ENCODE measurements around the gene SIPA1.
"Not testable (repeated sequence)": the region's sequence is repeated elsewhere in the genome, so short reads cannot be mapped to it uniquely, and the experiment has no call there.

The SIPA1 gene

DNA sequence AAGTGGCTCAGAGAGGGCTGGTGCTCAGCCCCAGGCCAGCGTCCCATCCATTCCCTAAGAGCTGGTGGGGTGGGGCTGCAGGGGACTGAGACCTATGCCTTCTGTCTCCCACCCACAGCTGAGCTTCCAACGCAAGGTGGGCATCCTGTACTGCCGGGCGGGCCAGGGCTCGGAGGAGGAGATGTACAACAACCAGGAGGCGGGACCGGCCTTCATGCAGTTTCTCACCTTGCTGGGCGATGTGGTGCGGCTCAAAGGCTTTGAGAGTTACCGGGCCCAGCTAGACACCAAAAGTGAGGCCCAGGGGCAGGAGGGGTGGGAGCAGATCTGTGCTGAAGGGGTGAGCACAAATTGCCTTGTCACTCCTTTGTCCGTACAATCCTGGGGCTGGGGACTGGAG is 6.9 kb downstream of the SIPA1 start:
- DNase-seq: no peak

DNA sequence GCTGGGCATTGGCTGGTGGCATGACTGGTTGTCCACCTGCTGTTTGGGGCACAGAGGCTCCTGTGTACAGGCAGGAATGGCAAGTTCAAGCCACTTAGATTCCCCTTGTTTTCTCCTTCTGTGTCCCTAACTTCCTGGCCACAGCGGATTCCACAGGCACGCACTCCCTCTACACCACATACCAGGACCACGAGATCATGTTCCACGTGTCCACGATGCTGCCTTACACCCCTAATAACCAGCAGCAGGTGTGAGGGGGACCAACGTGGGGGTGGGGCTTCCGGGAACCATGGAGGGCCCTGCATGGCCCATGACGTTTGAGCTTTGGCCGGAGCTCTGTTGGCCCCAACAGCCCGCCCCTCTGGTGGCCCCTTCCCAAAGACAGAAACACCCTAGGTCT is 7.8 kb downstream of the SIPA1 start:
- DNase-seq: no peak

DNA sequence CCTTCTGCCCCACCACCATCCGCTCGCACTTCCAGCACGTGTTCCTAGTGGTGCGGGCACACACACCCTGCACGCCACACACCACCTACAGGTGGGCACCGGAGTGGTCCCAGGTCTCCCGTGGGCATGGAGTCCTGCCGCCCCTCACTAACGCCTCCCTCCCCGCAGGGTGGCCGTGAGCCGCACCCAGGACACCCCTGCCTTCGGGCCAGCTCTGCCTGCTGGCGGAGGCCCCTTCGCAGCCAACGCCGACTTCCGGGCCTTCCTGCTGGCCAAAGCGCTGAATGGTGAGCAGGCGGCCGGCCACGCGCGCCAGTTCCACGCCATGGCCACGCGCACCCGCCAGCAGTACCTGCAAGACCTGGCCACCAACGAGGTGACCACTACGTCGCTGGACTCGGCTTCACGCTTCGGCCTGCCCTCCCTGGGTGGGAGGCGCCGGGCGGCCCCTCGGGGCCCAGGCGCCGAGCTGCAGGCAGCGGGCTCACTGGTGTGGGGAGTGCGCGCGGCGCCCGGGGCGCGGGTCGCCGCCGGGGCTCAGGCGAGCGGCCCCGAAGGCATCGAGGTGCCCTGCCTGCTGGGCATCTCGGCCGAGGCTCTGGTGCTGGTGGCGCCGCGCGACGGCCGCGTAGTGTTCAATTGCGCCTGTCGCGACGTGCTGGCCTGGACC is 8.5 kb downstream of the SIPA1 start:
- no peak for DNase-seq

DNA sequence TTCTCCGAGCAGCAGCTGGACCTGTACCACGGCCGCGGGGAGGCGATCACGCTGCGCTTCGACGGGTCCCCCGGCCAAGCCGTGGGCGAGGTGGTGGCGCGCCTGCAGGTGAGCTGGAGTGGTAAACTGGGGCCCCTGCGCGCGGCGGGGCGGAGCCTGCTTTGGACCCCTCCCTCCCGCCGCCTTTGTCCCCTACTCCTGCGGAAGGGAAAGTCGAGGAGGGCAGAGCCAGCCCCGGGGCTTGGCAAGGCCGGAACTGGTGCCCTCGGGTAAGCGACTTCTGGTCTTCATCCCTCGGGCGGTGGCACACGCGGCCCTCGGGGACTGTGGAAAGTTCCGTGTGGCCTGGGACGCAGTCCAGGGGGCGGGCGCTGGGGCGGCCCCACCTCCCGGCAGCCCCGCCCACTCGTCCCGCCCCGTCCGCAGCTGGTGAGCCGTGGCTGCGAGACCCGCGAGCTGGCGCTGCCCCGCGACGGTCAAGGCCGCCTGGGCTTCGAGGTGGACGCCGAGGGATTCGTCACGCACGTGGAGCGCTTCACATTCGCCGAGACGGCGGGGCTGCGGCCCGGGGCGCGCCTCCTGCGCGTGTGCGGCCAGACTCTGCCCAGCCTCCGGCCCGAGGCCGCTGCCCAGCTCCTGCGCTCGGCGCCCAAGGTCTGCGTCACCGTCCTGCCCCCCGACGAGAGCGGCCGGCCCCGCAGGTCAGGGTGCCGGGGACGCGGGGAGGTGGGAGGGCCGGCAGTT is 9.2 kb downstream of the SIPA1 start:
- no peak for DNase-seq

DNA sequence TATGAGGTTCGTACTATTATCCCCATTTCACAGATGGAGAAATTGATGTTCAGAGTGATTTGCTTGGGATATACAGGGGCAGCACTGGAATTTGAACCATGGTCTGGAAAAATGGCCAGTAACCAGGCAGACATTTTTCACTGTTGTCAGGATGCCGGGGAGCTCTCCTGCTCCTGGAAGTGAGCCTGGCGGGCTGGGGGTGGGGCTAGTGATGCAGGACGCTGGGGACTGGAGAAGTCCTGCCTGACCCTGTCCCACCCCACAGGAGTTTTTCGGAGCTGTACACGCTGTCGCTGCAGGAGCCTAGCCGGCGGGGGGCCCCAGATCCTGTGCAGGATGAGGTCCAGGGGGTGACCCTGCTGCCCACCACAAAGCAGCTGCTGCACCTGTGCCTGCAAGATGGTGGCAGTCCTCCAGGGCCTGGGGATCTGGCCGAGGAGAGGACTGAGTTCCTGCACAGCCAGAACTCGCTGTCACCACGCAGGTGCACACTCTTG is 11.1 kb downstream of the SIPA1 start:
- DNase-seq: no peak

DNA sequence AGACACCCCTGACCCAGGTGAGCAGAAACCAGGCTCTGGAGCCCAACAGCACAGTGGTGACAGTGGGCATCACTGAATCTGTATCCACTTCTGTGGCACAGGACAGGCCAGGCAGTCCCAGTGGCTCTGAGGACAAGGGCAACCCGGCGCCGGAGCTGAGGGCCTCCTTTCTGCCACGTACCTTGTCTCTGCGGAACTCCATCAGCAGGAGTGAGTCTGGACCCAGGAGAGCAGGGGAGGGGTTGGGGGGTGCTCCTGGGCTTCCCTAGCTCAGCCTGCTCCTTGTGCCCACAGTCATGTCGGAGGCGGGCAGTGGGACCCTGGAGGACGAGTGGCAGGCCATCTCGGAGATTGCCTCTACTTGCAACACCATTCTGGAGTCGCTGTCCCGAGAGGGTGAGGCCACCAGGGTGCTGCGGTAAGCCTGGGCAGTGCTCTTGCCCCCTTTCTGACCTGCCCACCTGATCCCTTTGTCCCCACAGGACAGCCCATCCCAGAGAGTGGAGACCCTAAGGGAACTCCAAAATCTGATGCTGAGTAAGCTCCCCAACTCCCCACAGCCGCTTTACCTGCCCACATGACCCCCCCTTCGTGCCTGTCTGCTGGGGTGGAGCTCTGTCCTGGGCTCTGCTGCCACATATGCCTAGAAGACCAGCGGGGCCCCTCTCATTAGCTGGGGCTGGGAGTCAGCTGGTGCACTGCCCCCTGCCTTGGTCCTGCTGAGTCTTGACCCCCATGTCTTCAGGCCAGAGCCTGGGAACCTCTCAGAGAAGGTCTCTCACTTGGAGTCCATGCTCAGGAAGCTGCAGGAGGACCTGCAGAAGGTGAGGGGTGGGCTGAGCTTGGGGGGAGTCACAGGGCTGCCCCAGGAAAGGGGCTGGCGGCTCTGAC is 12.0 kb downstream of the SIPA1 start:
- no peak for DNase-seq

DNA sequence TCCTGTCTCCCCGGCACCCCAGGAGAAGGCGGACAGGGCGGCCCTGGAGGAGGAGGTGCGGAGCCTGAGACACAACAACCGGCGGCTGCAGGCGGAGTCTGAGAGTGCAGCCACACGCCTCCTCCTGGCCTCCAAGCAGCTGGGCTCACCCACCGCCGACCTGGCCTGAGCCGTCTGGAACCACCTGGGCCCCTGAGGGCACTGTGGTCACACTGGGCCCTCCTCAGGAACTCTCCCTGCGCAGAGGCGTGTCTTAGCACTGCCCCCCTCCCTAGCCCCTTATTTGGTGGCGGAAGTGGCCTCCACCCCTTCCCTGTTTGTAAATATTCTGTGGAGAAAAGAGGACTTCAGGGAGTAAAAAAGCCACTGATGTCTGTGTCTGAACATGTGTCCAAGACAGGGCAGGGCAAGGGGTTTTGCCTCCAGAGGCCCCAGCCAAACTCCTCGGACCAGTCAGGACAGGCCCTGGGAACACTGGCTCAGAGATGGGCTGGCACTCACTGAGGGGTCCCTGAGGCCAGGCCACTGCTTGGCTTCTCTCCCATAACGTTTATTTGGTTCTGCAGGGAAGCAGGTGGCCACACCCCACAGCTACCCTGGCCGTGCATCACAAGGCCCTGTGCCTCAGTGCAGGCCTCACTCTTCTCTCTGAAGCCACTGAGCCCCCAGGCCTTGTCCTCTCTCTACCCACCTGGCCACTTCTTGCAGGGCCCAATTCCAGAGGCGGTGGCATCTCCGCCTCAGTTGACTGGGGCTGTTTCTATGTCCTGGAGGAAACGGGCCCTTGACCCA is 12.8 kb downstream of the SIPA1 start:
- no peak for DNase-seq

DNA sequence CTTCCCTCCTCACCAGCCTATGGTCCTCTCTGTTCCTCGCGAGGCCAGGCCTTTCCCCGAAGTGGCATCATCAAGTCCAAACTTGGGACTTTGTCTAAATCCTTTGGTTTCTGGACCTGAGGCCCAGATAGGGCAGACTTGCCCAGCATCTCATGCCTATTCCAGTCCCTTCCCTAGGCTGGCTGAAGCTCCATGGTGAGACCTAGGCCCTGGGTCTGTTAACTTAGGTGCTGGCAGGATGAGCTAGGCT is 13.4 kb downstream of the SIPA1 start:
- DNase-seq: no peak

DNA sequence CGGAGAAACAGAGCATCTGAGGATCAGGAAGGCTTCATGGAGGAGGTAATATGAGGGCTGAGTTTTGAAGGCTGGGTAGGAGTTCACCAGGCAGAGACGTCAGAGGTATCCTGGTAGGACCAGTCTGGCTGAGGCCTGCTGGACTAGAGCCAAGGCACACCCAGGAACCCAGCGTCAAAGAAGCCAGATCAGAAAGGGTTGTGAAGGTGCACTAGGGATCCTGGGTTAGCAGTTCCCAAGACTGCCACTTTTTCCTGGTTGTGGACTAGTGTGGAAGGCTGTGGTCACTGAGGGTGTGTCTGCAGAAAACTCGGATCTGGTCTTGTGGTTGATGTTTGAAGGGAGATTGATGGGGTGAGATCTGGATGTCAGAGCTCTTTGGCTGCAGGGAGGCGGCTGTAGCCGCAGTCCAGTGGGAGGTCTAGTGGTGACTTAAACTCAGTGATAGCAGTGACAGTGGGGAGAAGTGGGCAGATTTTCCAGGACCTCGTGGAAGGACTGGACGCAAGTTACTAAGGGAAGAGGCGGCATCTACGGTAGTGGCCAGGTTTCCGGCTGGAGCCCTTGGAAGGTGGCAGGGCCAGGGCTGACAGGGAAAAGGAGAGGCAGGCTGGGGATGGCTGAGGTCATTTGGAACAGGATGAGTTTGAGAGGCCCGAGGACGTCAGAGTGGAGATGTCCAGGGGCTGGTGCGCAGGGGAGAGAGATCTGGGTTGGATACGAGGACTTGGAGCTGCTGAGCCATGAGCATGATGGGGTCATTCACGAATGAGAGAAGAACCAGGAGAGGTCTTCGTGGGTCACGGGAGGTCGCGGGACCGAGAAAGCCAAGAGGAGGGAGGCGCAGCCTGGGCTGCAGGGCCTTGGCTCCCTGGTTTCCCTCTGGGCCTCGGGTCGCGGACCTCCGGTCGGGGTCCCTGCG is 13.9 kb downstream of the SIPA1 start:
- DNase-seq: peak; percentile 26

DNA sequence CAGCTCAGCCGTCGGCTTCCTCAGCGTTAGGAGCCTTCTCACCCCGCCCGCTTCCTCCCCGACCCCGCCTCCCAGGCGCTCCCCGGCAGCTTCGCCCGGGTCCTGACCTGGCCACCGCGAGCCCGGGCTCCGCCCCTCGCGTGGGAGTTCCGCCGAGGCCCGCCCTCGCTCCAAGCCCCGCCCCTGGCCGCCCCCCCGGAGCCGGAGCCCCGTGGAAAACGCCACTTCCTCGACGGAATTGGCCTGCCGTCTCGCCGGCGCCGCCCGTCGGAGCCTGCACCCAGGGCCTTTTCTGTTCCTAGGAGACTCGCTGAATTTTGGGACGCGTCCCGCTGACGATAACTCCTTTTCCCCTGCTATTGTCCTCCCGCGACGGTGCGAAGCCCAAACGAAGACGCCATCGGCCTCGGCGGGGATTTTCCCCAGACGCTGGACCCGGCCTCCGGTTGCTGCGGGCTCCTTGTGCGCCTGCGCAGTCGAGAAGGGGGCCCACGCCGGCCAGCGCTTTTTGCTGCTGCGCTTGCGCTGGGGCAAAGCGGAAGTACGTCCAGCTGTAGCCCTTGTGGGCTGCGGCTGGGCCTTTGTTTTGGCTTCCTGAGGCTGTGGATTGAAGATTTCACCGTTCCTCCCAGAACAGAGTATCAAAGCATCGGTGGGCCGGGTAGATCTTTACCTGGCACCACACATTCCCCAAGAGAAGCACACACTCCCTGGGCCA is 14.8 kb downstream of the SIPA1 start:
- DNase-seq: peak; percentile 98

DNA sequence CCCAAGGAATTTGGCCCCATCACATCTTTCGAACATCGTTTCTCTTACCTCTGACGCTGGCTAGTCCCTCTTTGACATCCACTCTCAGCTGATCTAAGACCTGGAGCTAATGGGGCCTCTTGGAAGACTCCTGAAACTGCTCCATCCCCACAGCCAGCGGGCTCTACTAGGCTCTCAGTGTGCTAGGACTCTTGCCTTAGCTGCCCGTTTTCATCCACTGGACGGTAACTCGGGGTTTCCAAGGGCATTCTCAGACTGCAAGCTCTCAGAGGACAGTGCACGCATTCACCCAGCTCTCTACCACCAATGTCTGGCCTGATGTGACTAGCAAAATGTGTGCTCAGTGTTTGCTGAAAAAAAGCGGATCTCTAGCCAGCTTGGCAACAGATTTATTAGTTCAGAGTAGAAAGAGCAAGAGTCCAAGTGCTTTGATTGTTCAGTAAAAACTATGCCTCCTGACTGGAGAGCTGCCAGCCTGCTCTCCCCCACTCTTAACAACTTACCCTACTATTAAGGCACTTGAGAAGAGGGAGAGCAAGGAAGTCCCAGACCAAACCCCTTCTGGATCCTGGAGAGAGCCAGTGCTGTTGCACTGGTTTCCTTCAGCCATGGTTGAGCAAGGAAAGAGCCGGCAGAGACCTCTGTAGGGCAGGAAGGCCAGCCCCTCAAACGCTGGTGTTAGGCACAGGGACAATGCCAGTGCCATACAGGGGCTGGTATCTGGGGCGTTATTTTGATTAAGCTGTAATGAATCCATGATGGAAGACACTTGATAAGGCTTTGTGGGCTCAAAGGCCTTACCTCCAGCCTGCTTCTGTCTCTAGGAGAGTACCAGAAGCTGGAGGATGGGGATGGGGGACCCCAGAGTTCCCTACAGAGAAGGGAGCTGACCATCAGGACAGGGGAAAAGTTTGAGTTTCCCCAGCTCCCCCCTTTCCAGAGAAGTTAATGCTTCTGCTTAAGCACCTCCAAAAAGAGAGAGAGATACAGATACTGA is 15.6 kb downstream of the SIPA1 start:
- no peak for DNase-seq

DNA sequence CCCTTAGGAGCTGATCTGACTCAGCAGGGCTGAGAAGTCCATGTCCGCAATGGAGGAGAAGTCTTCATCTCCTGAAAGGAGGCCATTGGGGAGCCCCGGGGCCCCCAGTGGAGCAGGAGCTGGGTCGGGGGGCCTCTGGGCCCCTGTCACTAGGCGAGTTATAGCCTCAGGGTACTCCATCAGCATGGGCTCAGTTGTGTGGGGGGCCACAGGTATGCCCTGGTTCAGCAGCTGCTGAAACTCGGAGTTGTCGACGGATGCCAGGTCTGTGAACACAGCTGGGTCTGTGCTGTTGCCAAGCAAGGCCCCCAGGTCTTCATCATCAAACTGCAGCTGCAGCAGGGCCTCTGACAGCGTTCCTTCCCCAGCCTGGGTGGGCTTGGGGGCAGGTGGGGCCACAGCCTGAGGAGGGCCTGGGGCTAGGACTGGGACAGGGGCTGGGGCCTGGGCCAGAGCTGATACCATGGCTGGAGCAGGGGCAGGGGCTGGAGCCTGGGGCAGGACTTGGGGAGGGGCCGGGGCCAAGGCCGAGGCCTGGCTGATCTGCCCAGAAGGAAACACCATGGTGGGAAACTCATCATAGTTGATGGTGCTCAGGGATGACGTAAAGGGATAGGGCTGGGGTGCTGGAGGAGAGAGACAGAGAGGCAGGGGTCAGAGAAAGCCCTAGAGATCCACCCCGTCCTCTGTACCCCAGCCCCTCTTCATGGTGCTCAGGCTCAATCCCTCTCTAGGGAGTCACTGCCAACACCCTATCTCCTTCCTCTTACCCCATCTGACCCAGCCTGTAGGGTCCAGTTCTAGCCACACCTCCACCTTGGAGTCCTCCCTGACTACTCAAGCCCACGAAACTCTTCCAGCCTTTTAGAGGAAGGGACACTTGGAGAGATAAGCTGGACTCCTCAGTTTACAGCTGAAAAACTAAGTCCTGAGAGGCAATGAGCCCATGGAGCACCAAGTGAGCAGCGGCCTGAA is 16.8 kb downstream of the SIPA1 start:
- no peak for DNase-seq

DNA sequence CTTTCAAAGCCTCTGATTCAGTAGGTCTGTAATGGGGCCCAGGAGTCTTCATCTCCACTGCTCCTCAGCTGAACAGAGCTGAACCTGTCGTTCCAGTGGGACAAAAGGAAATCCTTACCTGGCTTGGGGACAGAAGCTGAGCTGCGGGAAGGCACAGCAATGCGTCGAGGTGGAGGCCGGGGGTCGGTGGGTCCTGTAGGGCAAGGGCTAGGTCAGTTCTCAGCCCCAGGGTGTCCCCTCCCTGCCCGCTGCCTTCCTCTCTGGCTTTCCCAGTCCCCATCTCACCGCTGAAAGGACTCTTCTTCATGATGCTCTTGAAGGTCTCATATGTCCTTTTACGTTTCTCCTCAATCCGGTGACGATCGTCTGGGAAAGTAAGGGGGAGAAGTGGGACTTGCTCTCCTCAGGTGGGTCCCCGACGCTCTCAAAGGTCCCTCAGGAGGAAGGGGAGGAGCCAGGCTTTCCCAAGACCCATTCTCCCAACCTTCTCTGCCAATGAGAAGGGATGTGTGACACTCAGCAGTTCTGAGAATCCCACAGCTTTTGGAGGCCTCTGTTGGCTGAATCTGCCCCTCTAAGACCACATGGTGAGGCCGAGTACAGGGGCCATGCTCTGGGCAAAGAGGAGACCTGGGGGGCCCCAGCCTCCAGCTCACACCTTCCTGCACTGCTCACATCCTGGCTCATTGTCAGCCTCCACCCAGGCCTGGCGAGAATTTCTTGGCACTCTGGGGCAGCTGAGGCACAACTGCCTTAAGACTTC is 17.9 kb downstream of the SIPA1 start:
- no peak for DNase-seq

DNA sequence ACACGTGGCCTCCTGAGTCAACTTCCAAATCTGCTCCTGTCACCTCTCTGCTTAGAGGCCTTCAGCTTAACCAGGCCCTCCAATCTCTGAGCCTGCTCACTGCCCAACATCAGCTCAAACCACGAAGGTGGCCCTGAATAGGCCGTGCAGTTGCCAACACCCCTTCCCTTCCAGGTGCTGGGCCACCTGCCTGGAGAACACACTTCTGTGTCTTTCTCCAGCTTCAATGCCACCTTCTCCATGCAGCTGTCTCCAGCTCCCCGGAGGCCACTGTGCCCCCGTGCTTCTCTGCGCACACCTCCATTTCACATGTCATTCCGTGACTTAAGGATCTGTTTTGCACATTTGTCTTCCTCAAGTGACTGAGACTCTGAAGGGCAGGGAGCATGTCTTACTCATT is 19.5 kb downstream of the SIPA1 start:
- no peak for DNase-seq

DNA sequence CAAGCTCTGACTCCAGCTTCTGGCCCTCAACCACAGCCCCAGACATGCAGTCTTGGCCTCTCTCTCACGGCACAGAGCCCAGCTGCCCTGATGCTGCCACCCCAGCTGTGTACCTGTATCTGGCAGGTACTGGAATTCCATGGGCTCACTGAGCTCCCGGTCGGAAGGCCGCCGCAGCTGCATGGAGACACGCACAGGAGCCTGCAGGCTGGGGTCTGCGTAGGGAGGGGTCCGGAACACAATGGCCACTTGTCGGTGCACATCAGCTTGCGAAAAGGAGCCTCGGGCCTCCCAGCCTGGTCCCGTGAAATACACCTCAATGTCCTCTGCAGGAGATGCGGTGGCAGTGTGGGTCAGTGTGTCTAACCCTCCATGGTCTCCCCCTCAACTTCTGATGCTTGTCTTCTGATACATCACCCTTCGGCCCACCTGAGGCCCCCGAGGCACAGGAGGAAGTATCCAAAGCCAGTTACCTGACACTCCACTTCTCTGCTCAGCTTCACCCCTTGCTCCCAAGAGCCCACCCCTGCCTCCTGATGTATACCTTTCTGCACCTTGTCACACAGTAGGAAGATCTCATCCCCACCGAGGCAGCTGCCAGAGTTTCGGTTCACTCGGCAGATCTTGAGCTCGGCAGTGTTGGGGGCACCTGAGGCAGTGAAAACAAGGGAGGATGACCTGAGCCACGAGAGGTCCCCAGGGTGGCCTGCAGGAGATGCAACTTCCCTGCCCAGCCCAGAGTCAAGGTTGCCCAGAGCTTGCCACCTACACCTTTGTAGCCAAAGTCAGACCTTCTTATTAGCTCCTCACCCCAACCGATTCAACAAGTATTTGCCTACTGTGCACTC is 20.5 kb downstream of the SIPA1 start:
- DNase-seq: no peak

DNA sequence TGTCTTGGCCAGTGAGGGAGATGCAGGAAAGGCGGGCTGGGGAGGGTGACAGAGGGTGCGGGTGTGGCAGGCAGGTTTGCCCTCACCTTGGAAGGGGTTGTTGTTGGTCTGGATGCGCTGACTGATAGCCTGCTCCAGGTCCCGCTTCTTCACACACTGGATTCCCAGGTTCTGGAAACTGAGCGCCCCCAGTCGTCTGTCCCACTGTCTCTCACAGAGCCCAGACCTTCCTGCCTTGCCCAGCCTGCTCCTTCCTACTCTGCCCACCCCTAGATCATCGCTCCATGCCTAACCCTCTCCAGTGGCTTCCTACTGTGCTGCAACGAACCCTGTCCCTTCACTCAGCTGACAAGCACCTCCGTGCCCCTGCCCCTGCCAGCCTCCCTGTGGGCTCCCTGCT is 22.1 kb downstream of the SIPA1 start:
- no peak for DNase-seq

DNA sequence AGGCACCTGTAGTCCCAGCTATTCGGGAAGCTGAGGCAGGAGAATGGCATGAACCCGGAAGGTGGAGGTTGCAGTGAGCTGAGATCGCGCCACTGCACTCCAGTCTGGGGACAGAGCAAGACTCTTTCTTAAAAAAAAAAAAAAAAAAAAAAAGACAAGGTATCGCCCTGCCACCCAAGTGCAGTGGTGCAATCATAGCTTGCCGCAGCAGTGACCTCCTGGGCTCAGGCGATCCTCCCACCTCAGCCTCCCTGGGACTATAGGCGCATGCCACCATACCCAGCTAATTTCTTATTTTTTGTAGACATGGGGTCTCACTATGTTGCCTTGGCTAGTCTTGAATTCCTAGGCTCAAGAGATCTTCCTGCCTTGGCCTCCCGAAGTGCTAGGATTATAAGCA is 23.0 kb downstream of the SIPA1 start:
- DNase-seq: not testable (repeated sequence)

Data from CD4-positive, alpha-beta T cell treated with Interleukin-17A for 4 hours (primary cell).